Neutrophil (primary cell): ENCODE results near the gene TRPM3.

Source experiments
- H3K27ac ChIP-seq: fragments of 200-600 bp; sonication (generic); 2 replicates; pipeline ENCODE4 v1.5.1; 2016; ENCODE audit warnings: mild to moderate bottlenecking, moderate library complexity
- H3K27me3 ChIP-seq: fragments of 200-600 bp; sonication (generic); 2 replicates; pipeline ENCODE4 v1.6.0; 2016; ENCODE audit warnings: mild to moderate bottlenecking
- H3K36me3 ChIP-seq: fragments of 200-600 bp; sonication (generic); 2 replicates; pipeline ENCODE4 v1.5.1; 2017
- H3K4me1 ChIP-seq, 2 experiments: fragments of 200-600 bp in 1 of 2; sonication (generic) in 1 of 2; 1 replicate in 1 of 2; 2 replicates in 1 of 2; pipeline versions ENCODE4 v1.5.1 to v1.6.1; 2013 to 2016; ENCODE audit warnings: low read depth in 1 of 2, low read length in 1 of 2, mild to moderate bottlenecking in 1 of 2, moderate library complexity in 1 of 2; ENCODE audit not compliant: control insufficient read depth in 1 of 2, insufficient read depth in 1 of 2
- H3K4me3 ChIP-seq, 2 experiments: fragments of 200-600 bp in 1 of 2; sonication (generic) in 1 of 2; 1 replicate in 1 of 2; 2 replicates in 1 of 2; pipeline ENCODE4 v1.5.1; 2013 to 2016; ENCODE audit warnings: low read depth in 1 of 2, low read length in 1 of 2, mild to moderate bottlenecking in 1 of 2, moderate library complexity in 1 of 2
- H3K9me3 ChIP-seq: fragments of 200-600 bp; sonication (generic); 2 replicates; pipeline ENCODE4 v1.5.1; 2016
- TF ChIP-seq, protein P1 (sequence below): fragments of 200-600 bp; sonication (generic); IDR thresholded peaks from 2 replicates; pipeline ENCODE4 v1.5.1; 2016; ENCODE audit warnings: antibody characterized with exemption

The TRPM3 gene

DNA sequence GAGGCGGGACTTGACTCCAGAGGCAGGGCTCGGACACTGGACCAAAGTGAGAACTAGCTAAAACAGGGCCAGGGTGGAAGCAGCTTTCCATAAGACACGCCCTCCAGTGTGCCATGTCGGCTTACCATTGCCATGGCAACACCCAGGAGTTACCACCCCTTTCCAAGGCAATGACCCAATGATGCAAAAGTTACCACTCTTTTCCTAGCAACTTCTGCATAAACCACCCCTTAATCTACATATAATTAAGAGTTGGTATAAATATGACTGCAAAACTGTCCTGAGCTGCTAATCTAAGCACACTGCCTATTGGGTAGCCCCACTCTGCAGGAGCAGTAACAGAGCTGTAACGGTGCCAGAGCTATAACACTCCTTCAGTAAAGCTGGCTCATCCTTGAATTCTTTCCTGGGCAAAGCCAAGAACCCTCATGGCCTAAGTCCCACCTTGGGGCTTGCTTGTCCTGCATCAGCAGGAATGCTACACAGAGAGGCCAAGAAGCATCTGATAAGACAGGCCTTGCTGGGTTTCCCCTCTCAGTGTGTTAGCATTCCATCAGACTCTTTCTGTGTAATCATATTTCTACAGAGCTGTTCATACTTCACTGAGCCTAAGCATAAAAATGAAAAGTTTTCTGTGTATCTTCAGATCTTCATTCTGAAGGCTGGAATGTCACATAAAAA, 444.2 kb downstream of the TRPM3 start:
- H3K36me3 ChIP-seq = no peaks in the 10 kb centered on the region
- no peaks in the 10 kb centered on the region for H3K4me1 ChIP-seq
- no peak overlapping the region for H3K4me3 ChIP-seq
- TF ChIP-seq, protein P1, sequence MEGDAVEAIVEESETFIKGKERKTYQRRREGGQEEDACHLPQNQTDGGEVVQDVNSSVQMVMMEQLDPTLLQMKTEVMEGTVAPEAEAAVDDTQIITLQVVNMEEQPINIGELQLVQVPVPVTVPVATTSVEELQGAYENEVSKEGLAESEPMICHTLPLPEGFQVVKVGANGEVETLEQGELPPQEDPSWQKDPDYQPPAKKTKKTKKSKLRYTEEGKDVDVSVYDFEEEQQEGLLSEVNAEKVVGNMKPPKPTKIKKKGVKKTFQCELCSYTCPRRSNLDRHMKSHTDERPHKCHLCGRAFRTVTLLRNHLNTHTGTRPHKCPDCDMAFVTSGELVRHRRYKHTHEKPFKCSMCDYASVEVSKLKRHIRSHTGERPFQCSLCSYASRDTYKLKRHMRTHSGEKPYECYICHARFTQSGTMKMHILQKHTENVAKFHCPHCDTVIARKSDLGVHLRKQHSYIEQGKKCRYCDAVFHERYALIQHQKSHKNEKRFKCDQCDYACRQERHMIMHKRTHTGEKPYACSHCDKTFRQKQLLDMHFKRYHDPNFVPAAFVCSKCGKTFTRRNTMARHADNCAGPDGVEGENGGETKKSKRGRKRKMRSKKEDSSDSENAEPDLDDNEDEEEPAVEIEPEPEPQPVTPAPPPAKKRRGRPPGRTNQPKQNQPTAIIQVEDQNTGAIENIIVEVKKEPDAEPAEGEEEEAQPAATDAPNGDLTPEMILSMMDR = no peak
- no peaks in the 10 kb centered on the region for H3K9me3 ChIP-seq
- H3K27me3 ChIP-seq = no peaks in the 10 kb centered on the region
- no peak overlapping the region for H3K27ac ChIP-seq

DNA sequence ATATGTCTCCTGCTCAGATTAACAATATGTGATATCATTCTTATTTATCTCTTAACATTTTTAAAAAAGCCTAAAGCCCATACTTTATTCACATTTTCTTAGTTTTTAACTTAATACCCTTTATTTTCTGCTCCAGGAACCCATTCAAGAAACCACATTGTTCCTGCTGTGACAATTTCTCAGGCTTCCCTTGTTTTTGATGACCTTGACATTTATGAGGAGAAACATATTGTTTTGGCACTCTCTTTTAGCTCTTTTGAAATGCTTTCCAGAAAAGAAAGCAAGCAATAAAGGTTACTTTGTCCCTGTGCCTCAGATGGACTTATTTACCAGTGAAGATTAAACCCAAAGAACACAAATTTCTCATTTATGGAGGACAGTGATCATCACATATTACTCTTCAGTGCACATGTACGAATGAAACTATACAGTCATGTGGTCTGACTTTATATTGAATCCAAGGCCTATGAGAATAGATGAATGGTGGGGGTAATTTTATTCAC, 445.5 kb downstream of the TRPM3 start:
- Histone ChIP-seq H3K9me3 (no peaks in the 10 kb centered on the region), H3K4me1 (no peaks in the 10 kb centered on the region), H3K4me3 (no peak overlapping the region), H3K27ac (no peak overlapping the region), H3K27me3 (no peaks in the 10 kb centered on the region), H3K36me3 (no peaks in the 10 kb centered on the region)
- TF ChIP-seq, protein P1 = no peak

DNA sequence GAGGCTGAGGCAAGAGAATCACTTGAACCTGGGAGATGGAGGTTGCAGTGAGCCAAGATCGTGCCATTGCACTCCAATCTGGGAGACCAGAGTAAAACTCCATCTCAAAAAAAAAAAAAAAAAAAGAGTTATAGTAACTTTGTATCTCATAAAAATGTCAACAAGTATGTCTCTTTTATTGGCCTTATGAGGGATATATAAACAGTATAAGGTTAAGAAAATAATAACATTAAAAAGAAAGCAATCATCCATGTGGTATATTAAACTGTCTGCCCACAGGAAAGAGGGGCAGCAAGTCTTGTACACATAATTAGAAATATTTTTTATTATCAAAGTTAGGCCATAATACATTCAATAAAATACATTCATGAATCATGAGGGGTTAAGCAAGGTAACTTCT, 447.6 kb downstream of the TRPM3 start:
- H3K4me1 ChIP-seq = no peaks in the 10 kb centered on the region
- TF ChIP-seq, protein P1 = no peak
- H3K4me3 ChIP-seq = no peak overlapping the region
- H3K9me3 ChIP-seq = no peaks in the 10 kb centered on the region
- H3K36me3 ChIP-seq = no peaks in the 10 kb centered on the region
- H3K27me3 ChIP-seq = no peaks in the 10 kb centered on the region
- no peak overlapping the region for H3K27ac ChIP-seq

DNA sequence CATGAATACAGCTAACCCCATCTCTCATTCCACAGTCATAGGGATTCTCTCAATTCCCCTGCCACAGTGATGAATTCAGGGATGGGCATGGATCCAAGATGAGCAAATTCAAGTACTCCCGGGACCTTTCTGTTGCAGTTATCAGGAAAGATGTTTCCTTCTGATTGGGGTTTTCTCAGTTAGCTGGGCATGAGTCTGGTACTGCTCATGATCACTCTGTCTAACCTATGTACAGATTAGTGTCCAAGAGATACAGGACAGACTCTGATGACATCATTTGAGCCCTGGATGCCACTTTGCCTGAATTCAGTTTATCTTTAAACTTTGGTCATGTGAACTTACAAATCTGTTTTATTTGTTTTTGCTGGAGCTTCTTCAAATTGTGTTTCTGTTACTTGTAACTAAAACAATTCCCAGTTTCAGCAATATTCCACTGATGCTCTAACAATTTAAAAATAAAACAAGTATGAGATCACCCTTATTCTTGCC, 449.2 kb downstream of the TRPM3 start:
- Histone ChIP-seq H3K27me3 (no peaks in the 10 kb centered on the region), H3K4me3 (no peak overlapping the region), H3K4me1 (no peaks in the 10 kb centered on the region), H3K36me3 (no peaks in the 10 kb centered on the region), H3K27ac (no peak overlapping the region), H3K9me3 (no peaks in the 10 kb centered on the region)
- TF ChIP-seq, protein P1 = no peak

DNA sequence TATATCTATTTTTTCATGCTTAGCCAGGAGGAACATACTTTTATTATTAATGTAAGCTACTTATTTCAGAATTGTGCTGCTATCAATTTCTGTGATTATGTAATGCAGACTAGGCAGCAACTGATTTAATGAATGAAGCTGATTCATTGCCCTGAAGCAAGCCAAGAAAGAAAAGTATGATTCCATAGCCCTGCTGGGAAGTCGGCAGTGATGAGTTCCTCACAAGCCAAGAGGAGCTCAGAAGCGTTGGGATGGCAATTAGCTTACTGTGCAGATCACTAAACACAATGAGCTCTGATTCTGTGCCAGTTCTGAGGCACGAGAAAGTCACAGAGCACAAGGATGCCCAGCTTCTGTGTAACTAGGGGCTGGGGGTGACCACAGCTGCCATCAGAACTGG, 452.7 kb downstream of the TRPM3 start:
- no peaks in the 10 kb centered on the region for H3K4me1 ChIP-seq
- no peaks in the 10 kb centered on the region for H3K9me3 ChIP-seq
- H3K27ac ChIP-seq = no peak overlapping the region
- TF ChIP-seq, protein P1 = no peak
- H3K27me3 ChIP-seq = no peaks in the 10 kb centered on the region
- H3K4me3 ChIP-seq = no peak overlapping the region
- no peaks in the 10 kb centered on the region for H3K36me3 ChIP-seq
